ENCODE measurements around the gene KLC1.
A peak's percentile ranks its signal among the peaks of the same experiment; 100 is the strongest.
"Not testable (repeated sequence)": the region's sequence is repeated elsewhere in the genome, so short reads cannot be mapped to it uniquely, and the experiment has no call there.

Gene KLC1

GRCh38 chr14:103628684-103629502 is at the start of gene KLC1:
TSS of gene KLC1 (plus strand) at chr14:103629211. CDS start at chr14:103654565, 25,354 bp downstream.
- DNase-seq (ENCODE audit: low read depth), result peak; percentile 47

- DNase-seq (ENCODE audit: low read depth), result no peak
These were observed 47.8 kb upstream of the KLC1 start for GRCh38 chr14:103581206-103581605.

GRCh38 chr14:103581954-103582703 is 46.9 kb upstream of the KLC1 start:
- no peak for DNase-seq (ENCODE audit: low read depth)

- DNase-seq (ENCODE audit: low read depth), result no peak
These were observed 44.6 kb upstream of the KLC1 start for GRCh38 chr14:103584326-103584915.

- DNase-seq (ENCODE audit: low read depth), result no peak
These were observed 35.4 kb upstream of the KLC1 start for GRCh38 chr14:103593577-103593976.

- DNase-seq (ENCODE audit: low read depth), result peak; percentile 50
These were observed 34.7 kb upstream of the KLC1 start for GRCh38 chr14:103594265-103594664.

- peak; percentile 70 for DNase-seq (ENCODE audit: low read depth)
These were observed 31.2 kb upstream of the KLC1 start for GRCh38 chr14:103597623-103598377.

GRCh38 chr14:103600503-103600902 is 28.5 kb upstream of the KLC1 start:
- DNase-seq (ENCODE audit: low read depth), result no peak

GRCh38 chr14:103604620-103605019 is 24.4 kb upstream of the KLC1 start:
- DNase-seq (ENCODE audit: low read depth), result no peak

GRCh38 chr14:103606963-103607668 is 21.9 kb upstream of the KLC1 start:
- DNase-seq (ENCODE audit: low read depth), result peak; percentile 91

GRCh38 chr14:103607822-103608221 is 21.2 kb upstream of the KLC1 start:
- DNase-seq (ENCODE audit: low read depth), result no peak

GRCh38 chr14:103609081-103609480 is 19.9 kb upstream of the KLC1 start:
- DNase-seq (ENCODE audit: low read depth), result not testable (repeated sequence)

- DNase-seq (ENCODE audit: low read depth), result no peak
These were observed 17.8 kb upstream of the KLC1 start for GRCh38 chr14:103611215-103611614.

GRCh38 chr14:103613517-103613916 is 15.5 kb upstream of the KLC1 start:
- DNase-seq (ENCODE audit: low read depth), result no peak

GRCh38 chr14:103616635-103617300 is 12.2 kb upstream of the KLC1 start:
- DNase-seq (ENCODE audit: low read depth), result no peak

GRCh38 chr14:103619057-103619456 is 10.0 kb upstream of the KLC1 start:
- DNase-seq (ENCODE audit: low read depth), result no peak

- no peak for DNase-seq (ENCODE audit: low read depth)
These were observed 7.2 kb upstream of the KLC1 start for GRCh38 chr14:103621860-103622259.

GRCh38 chr14:103623308-103623707 is 5.7 kb upstream of the KLC1 start:
- DNase-seq (ENCODE audit: low read depth), result no peak

GRCh38 chr14:103623883-103624482 is 5.0 kb upstream of the KLC1 start:
- DNase-seq (ENCODE audit: low read depth), result no peak

GRCh38 chr14:103624860-103625259 is 4.2 kb upstream of the KLC1 start:
- peak; percentile 54 for DNase-seq (ENCODE audit: low read depth)

Measured in GM04504 (cell line).